Mucosa of rectum (tissue), 2 donors: ENCODE data around the gene INTU.

Source experiments
- H3K27ac ChIP-seq, 2 donors: one replicate each; pipeline ENCODE4 v1.7.0; 2013; ENCODE audit warnings: inconsistent platforms in 2 of 2, low read depth in 2 of 2, low read length in 2 of 2
- H3K27me3 ChIP-seq, 2 donors: one replicate each; pipeline ENCODE4 v1.7.0; 2013; ENCODE audit warnings: low read length in 2 of 2; ENCODE audit not compliant: control insufficient read depth in 2 of 2, insufficient read depth in 2 of 2
- H3K36me3 ChIP-seq, 2 donors: one replicate each; pipeline ENCODE4 v1.7.0; 2013; ENCODE audit warnings: low read length in 2 of 2; ENCODE audit not compliant: control insufficient read depth in 2 of 2, insufficient read depth in 2 of 2
- H3K4me1 ChIP-seq, 2 donors: one replicate each; pipeline ENCODE4 v1.7.0; 2013; ENCODE audit warnings: low read length in 2 of 2, mild to moderate bottlenecking in 1 of 2; ENCODE audit not compliant: control insufficient read depth in 2 of 2, insufficient read depth in 2 of 2
- H3K4me3 ChIP-seq, 2 donors: one replicate each; pipeline ENCODE4 v1.7.0; 2013; ENCODE audit warnings: low read length in 2 of 2
- H3K9ac ChIP-seq, 2 donors: one replicate each; pipeline ENCODE4 v1.7.0; 2013; ENCODE audit warnings: low read length in 2 of 2, low read depth in 1 of 2, mild to moderate bottlenecking in 1 of 2
- H3K9me3 ChIP-seq, 2 donors: one replicate each; pipeline ENCODE4 v1.7.0; 2013; ENCODE audit warnings: low read length in 2 of 2; ENCODE audit not compliant: control insufficient read depth in 2 of 2
- donor health status: healthy.
- donor health status: Normal muscosa, but diverticular disease.

Gene INTU

DNA sequence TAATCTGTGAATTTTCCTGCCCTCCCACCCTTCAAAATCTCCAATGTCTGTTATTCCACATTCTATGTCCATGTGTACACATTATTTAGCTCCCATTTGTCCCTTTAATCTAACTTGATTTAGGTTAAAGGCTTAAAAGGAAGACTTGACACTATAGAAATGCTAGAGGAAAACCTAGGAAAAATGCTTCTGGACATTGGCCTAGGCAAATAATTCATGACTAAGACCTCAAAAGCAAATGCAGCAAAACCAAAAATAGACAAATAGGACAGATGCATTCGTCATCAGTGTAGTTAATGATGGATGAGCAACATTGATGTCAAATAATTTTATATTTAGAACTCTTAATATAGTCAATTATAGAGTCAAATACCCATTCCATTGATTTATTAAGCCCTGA, 36.9 kb downstream of the INTU start:
- Histone ChIP-seq H3K4me1 (no peaks in the 10 kb centered on the region), H3K36me3 (peaks cover 0 to 3% of the 10 kb centered on the region in 2 donors), H3K9ac (no peak overlapping the region), H3K27ac (no peak overlapping the region), H3K9me3 (no peaks in the 10 kb centered on the region), H3K27me3 (no peaks in the 10 kb centered on the region), H3K4me3 (no peak overlapping the region)

DNA sequence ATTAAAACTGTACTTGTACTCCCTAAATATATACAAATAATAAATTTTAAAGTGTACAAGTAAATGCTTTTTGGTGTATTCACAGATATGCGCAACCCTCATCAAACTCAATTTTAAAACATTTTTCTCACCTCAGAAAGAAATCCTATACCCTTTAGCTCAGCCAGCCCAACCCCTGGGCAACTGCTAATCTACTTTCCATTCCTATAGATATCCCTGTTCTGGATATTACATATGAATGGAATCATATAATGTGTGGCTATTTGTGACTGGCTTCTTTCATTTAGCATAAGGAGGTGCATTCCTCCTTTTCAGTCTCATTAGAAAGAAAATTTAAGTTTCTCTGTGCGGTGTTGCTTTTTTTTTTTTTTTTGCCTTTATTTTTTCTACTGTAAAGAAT, 39.4 kb downstream of the INTU start:
- Histone ChIP-seq H3K4me1 (no peaks in the 10 kb centered on the region), H3K36me3 (peaks cover 0 to 7% of the 10 kb centered on the region in 2 donors), H3K27me3 (no peaks in the 10 kb centered on the region), H3K4me3 (no peak overlapping the region), H3K9me3 (no peaks in the 10 kb centered on the region), H3K9ac (no peak overlapping the region), H3K27ac (no peak overlapping the region)

DNA sequence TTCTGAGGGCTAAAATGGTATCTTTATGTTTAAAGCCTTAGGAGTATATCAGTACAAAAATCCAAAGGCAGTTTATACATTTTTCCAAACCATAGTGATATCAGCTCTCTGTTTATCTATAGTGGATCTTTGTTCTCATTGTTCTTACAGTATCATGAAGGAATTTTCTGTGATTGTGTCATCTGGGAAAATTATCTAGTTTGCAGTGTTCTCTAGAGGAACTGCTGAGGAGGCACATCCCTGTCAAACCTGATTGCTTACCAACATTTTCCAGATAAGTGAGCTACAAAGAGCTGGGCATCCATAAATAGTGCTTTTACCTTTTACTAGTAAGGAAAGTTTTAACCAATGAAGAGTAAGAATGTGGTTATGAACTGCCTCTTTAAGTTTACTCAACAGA, 52.5 kb downstream of the INTU start:
- Histone ChIP-seq H3K27me3 (no peaks in the 10 kb centered on the region), H3K4me3 (no peak overlapping the region), H3K27ac (no peak overlapping the region), H3K9ac (no peak overlapping the region), H3K4me1 (no peaks in the 10 kb centered on the region), H3K36me3 (no peaks in the 10 kb centered on the region), H3K9me3 (no peaks in the 10 kb centered on the region)

DNA sequence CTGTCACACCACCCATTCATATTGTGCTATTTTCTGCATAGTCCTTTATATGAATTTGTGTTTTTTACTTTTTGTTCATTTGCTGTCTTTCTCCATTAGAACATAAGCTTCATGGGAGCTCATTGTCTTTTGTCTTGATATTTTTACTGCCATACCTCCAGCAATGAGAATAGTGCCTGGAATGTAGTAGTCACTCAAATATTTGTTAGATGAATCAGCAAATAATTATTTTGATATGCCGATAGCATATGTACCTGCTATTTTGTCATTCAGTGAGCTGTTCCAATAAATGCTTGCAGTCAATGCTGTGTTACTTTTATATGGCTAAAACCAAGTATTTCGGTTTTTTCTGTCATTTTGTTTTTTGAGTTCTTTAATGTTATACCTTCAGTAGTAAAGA, 53.9 kb downstream of the INTU start:
- H3K27me3 ChIP-seq, result no peaks in the 10 kb centered on the region
- H3K9me3 ChIP-seq, result no peaks in the 10 kb centered on the region
- no peaks in the 10 kb centered on the region for H3K36me3 ChIP-seq
- H3K27ac ChIP-seq, result no peak overlapping the region
- H3K4me1 ChIP-seq, result no peaks in the 10 kb centered on the region
- no peak overlapping the region for H3K9ac ChIP-seq
- no peak overlapping the region for H3K4me3 ChIP-seq

DNA sequence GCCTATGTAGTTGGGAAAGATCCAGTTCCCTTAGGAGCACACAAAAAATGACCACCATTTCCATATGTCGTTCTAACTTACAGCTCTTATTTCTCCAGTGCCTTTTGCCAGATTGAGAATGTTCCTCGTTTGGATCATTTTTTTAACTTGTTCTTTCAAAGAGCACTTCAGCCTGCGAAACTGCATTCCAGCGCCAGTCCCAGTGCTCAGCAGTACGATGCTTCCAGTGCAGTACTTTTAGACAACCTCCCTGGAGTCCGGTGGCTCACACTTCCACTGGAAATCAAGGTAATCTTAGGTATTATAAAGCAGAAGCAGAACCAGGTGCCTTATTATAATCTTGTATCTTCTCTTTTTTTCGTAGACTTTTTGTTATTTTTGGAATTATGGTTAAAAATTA, 54.8 kb downstream of the INTU start:
- Histone ChIP-seq H3K9me3 (no peaks in the 10 kb centered on the region), H3K36me3 (no peaks in the 10 kb centered on the region), H3K4me3 (no peak overlapping the region), H3K27ac (no peak overlapping the region), H3K9ac (no peak overlapping the region), H3K4me1 (no peaks in the 10 kb centered on the region), H3K27me3 (no peaks in the 10 kb centered on the region)

DNA sequence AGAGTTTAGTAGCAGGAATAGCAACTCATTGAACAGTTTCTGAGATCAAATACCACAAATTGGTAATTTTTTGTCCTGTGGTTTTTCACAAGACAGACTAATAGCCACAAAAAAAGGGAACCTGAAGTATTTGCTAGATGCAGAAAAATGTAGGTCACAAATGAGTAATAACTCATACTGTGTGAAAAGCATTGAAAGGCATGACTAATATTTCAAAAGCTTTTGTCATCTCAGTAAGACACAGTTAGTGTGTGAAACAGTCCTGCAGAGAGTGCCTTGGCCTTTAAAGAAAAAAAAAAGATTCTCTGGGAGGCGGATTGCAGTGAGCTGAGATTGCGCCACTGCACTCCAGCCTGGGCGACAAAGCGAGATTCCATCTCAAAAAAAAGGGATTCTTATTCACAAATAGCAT, 66.0 kb downstream of the INTU start:
- no peak overlapping the region for H3K27ac ChIP-seq
- H3K9ac ChIP-seq, result no peak overlapping the region
- no peaks in the 10 kb centered on the region for H3K9me3 ChIP-seq
- H3K36me3 ChIP-seq, result no peaks in the 10 kb centered on the region
- H3K4me1 ChIP-seq, result no peaks in the 10 kb centered on the region
- H3K4me3 ChIP-seq, result no peak overlapping the region
- no peaks in the 10 kb centered on the region for H3K27me3 ChIP-seq

DNA sequence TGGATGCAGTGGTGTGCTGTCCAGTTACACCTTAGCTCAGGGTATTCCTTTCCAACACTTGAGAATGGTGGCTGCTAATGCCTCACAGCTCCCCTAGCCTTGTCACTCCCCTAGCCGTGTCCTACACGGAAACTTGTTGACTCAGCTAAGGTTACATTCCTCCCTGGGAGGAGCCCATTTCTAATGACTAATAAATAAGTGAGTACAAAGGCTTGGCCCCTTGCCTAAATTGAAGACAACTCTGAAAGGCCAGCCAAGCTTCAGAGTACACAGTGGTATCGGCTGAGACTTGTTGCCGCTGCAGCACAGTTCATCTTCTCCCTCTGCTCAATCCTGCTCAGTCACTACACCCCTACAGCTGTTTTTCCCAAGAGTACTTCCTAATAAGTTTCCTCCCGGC, 76.2 kb downstream of the INTU start:
- Histone ChIP-seq H3K9me3 (no peaks in the 10 kb centered on the region), H3K27me3 (no peaks in the 10 kb centered on the region), H3K36me3 (peaks cover 4 to 6% of the 10 kb centered on the region in 2 donors), H3K4me3 (no peak overlapping the region), H3K9ac (no peak overlapping the region), H3K27ac (no peak overlapping the region), H3K4me1 (no peaks in the 10 kb centered on the region)

DNA sequence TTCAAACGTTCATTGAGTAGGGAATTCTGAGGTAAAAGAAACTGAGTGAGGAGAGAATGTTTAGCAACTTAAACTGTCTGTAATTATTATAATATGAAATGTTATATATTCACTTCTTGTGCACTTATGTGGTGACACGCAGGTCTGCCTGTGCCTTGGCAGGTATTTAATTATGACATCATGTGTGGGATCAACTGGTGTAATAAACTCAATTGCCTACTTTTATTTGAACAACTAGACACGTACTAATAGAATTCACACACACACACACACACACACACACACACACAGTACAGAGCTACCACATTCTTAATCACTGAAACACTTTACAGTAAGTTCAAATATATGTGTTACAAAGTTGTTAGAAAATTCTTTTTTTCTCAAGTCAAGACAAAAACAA, 76.7 kb downstream of the INTU start:
- Histone ChIP-seq H3K4me3 (no peak overlapping the region), H3K4me1 (no peaks in the 10 kb centered on the region), H3K36me3 (peaks cover 4 to 8% of the 10 kb centered on the region in 2 donors), H3K9ac (no peak overlapping the region), H3K9me3 (no peaks in the 10 kb centered on the region), H3K27ac (no peak overlapping the region), H3K27me3 (no peaks in the 10 kb centered on the region)

DNA sequence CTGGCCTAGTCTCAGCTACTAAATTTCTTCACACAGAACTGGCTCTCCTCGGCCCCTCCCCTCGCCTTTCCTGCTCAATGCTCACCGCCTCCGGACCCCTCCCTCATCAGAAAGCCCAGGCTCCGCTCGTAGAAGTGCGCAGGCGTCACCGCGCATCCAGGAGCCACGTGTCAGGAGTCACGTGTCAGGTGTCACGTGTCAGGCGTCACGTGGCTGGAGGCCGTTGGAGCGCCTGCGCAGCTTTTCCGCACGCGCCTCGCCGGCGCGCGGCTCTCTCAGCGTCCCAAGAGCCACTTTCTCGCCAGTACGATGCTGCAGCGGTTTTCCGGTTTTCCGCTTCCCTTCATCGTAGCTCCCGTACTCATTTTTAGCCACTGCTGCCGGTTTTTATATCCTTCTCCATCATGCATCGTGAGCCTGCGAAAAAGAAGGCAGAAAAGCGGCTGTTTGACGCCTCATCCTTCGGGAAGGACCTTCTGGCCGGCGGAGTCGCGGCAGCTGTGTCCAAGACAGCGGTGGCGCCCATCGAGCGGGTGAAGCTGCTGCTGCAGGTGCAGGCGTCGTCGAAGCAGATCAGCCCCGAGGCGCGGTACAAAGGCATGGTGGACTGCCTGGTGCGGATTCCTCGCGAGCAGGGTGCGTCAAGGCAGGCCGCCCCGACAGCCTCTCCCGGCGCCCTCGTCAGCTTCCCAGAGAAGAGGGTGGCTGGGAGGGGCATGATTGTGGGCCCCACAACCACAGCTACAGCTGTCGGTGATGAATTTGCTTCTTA, 97.6 kb downstream of the INTU start, which contains the start of gene SLC25A31:
Gene SLC25A31, plus strand, starts transcription at position 259 of the 772 bp plus-strand sequence. Its CDS starts 146 bp downstream, at position 405.
- Histone ChIP-seq H3K36me3 (no peaks in the 10 kb centered on the region), H3K27me3 (no peaks in the 10 kb centered on the region), H3K9ac (no peak within 1 kb of the TSS), H3K4me3 (no peak within 1 kb of the TSS), H3K27ac (no peak within 1 kb of the TSS), H3K4me1 (no peaks in the 10 kb centered on the region), H3K9me3 (no peaks in the 10 kb centered on the region)

DNA sequence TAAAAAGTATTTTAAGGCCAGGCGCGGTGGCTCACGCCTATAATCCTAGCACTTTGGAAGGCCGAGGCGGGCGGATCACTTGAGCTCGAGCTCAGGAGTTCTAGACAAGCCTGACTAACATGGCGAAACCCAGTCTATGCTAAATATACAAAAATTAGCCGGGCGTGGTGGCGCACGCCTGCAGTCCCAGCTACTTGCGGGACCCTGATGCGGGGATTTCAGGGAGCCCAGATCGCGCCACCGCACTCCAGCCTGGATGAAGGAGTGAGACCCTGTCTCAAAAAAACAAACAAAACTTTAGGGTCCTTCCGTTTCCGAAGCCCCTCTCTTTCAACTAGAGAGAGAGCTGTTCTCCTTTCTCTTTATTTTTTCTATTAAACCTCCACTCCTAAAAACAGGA, 98.6 kb downstream of the INTU start:
- H3K4me3 ChIP-seq, result no peak overlapping the region
- H3K36me3 ChIP-seq, result no peaks in the 10 kb centered on the region
- H3K27ac ChIP-seq, result no peak overlapping the region
- no peaks in the 10 kb centered on the region for H3K4me1 ChIP-seq
- H3K27me3 ChIP-seq, result no peaks in the 10 kb centered on the region
- no peak overlapping the region for H3K9ac ChIP-seq
- no peaks in the 10 kb centered on the region for H3K9me3 ChIP-seq
